ENCODE measurements around the gene CLSTN1. TPM values are rescaled to one million over a fixed set of nuclear protein-coding genes. Genes with fewer than 3 reads are reported as not detected.

The CLSTN1 gene
- total and polyA plus RNA-seq, 8 donors, result 73.1 to 120 (median 107) TPM

DNA sequence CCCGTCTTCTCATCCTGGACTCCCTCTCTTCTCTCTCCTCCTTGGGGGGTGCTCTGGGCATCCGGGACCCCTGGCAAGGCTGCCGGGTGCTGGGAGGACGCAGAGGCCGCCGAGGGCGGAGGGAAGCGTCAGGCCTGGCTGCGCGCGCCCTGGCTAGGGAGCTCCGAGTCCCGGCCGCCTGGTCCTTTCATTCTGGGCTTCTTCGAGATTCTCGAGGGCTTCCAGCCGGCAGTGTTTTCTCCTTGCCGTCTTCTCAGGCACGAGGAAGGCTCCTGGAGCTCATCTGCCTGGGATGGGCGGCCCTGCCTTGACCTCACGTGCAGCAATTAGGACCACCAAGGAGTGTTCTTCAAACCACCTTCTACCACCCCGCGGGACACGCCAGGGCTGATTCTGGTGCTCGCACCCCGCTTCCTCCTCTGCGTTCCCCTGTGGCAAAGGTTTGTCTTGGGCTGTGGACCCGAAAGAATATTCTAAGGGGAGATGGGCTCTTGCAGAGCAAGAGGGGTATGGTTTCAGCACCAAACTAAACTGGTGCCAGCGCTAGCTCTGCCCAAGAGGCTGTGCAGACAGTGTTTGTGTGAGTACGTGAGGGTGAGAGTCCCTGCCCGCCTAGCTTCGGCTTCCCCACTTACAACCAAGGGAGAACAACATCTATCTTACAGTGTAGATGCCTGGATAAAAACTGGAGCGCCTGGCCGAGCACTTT is 135.7 kb downstream of the CLSTN1 start:
- H3K36me3 ChIP-seq, result peaks cover 0 to 12% of the 10 kb centered on the region in 2 donors
- H3K4me1 ChIP-seq, result peaks cover 20 to 79% of the 10 kb centered on the region in 2 donors
- intact Hi-C loops (cut with DNase I), result no loop called here
- H3K4me3 ChIP-seq, result peak overlapping the region; percentile 46 to 59
- peak in 1 of 4 donors; percentile 82 for DNase-seq
- no peaks in the 10 kb centered on the region for H3K27me3 ChIP-seq
- no peaks in the 10 kb centered on the region for H3K9me3 ChIP-seq
- peak; percentile 21 for ATAC-seq
- H3K27ac ChIP-seq, result peak overlapping the region; percentile 48 to 65
- no peak for TF ChIP-seq CTCF (IDR thresholded peaks at IDR 0.05)

DNA sequence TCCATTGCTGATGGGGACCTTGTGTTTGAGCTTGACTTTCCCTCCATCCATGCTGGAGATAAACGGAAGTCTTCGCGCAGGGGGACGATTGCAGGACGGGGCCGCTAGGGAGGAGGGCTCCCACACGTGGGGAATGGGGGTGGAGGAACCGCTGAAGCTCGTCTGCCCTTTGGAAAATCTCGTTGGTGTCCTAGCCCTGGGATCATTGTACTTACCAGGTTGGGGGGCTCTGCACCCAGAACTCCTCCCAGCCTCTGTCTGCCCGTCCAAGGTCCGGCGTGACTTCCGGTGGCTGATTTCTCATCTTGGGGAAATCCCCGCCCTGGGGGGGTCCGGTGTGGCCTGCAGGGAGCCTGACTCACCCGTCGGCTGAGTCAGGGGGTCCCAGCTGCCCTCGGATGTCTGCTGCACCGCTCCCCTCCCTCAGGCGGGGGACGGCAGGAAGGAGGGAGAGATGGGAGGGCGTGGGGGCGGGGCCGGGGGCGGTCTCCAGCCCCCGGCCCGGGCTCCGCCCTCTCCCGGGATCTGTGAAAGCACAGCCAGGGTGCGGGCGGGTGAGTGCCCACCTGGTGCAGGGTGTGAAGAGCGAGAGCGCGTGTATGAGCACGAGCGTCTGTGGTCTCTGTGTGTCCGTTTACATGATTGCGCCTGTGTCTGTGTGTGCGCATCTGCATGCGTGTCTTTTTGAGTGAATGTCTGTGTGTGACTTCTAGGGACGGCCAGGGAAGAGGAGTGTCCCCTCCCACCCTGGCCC is 136.5 kb downstream of the CLSTN1 start:
- intact Hi-C loops (cut with DNase I), result no loop called here
- no peak for TF ChIP-seq CTCF (IDR thresholded peaks at IDR 0.05)
- peak overlapping the region; percentile 48 to 65 for H3K27ac ChIP-seq
- H3K4me1 ChIP-seq, result peaks cover 20 to 79% of the 10 kb centered on the region in 2 donors
- peaks cover 0 to 8% of the 10 kb centered on the region in 2 donors for H3K36me3 ChIP-seq
- peak overlapping the region; percentile 46 to 59 for H3K4me3 ChIP-seq
- peak; percentile 70 for ATAC-seq
- H3K9me3 ChIP-seq, result no peaks in the 10 kb centered on the region
- H3K27me3 ChIP-seq, result no peaks in the 10 kb centered on the region
- peak in 3 of 4 donors; percentile 62 to 87 (median 70) for DNase-seq

DNA sequence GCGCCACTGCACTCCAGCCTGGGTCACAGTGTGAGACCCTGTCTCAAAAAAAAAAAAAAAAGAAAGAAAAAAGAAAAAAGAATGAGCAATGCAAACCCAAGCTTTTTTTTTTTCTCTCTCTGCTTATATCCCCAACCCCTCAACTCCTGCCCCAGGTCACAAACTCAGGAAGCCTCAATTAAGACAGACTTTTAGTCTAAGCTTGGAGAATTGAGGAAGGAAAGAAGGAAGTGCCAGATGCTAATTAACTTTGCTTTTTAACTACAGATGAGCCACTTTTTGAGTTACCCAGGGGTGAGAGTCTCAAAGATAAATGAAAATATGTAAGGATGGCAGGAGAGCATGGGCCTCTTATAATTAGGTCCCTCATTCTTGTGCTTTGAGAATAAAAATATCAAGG is 139.0 kb downstream of the CLSTN1 start:
- ATAC-seq, result no peak
- intact Hi-C loops (cut with DNase I), result no loop called here
- Histone ChIP-seq H3K9me3 (no peaks in the 10 kb centered on the region), H3K27ac (peak overlapping the region in 1 of 2 donors; percentile 65), H3K4me1 (peaks cover 11 to 62% of the 10 kb centered on the region in 2 donors), H3K4me3 (no peak overlapping the region), H3K36me3 (no peaks in the 10 kb centered on the region), H3K27me3 (no peaks in the 10 kb centered on the region)
- DNase-seq, result peak in 1 of 4 donors; percentile 17
- no peak for TF ChIP-seq CTCF (IDR thresholded peaks at IDR 0.05)

DNA sequence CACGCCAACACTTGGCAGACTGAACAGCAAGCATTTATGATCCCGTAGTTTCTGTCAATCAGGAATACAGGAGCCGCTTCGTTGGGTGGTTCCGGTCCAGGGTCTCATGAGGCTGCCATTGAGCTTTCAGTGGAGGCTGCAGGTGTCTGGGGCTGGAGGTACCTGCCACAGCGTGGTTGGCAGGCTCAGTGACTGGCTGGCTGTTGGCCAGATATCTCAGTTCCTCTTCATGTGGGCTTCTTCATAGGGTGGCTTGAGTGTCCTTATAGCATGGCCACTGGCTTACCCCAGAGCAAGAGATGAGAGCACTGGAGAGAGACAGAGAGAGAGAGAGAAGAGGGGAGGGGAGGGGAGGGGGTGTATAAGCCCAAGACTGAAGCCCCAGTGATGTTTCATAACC is 142.9 kb downstream of the CLSTN1 start:
- Histone ChIP-seq H3K27ac (no peak overlapping the region), H3K4me1 (peaks cover 0 to 25% of the 10 kb centered on the region in 2 donors), H3K4me3 (no peak overlapping the region), H3K36me3 (no peaks in the 10 kb centered on the region), H3K27me3 (no peaks in the 10 kb centered on the region), H3K9me3 (no peaks in the 10 kb centered on the region)
- no peak for TF ChIP-seq CTCF (IDR thresholded peaks at IDR 0.05)
- DNase-seq, result no peak
- intact Hi-C loops (cut with DNase I), result no loop called here
- no peak for ATAC-seq

GRCh38 chr1:9680091-9680490 is 143.7 kb downstream of the CLSTN1 start:
- ATAC-seq, result no peak
- TF ChIP-seq CTCF (IDR thresholded peaks at IDR 0.05), result no peak
- Histone ChIP-seq H3K4me3 (no peak overlapping the region), H3K4me1 (peaks cover 0 to 18% of the 10 kb centered on the region in 2 donors), H3K36me3 (no peaks in the 10 kb centered on the region), H3K9me3 (no peaks in the 10 kb centered on the region), H3K27me3 (no peaks in the 10 kb centered on the region), H3K27ac (no peak overlapping the region)
- intact Hi-C loops (cut with DNase I), result no loop called here
- no peak for DNase-seq
